HepG2 (cell line): ENCODE data around the gene SECTM1. TPM values are rescaled to one million over a fixed set of nuclear protein-coding genes. Genes with fewer than 3 reads are reported as not detected.

Experiments used
- FLYWCH1 ChIP-seq: sonication (generic); formaldehyde crosslinking; IDR thresholded peaks from 2 replicates; pipeline ENCODE4 v1.8.1; 2023; ENCODE audit warnings: mild to moderate bottlenecking, missing genetic modification reagents
- HMG20A ChIP-seq: IDR thresholded peaks from 2 replicates; pipeline ENCODE4 v1.6.1; 2016; ENCODE audit warnings: borderline replicate concordance
- HOXA7 ChIP-seq: sonication (generic); formaldehyde crosslinking; IDR thresholded peaks from 2 replicates; pipeline ENCODE4 v1.8.1; 2022; ENCODE audit warnings: mild to moderate bottlenecking, missing genetic modification reagents, moderate library complexity
- MEIS1 ChIP-seq: sonication (generic); formaldehyde crosslinking; IDR thresholded peaks from 2 replicates; pipeline ENCODE4 v1.9.0; 2021; ENCODE audit warnings: mild to moderate bottlenecking, missing genetic modification reagents, moderate library complexity, borderline replicate concordance
- ZNF383 ChIP-seq: sonication (generic); formaldehyde crosslinking; IDR thresholded peaks from 2 replicates; pipeline ENCODE4 v1.4.0; 2020; ENCODE audit warnings: missing genetic modification reagents, mild to moderate bottlenecking, borderline replicate concordance
- ZNF558 ChIP-seq: sonication (generic); formaldehyde crosslinking; IDR thresholded peaks from 2 replicates; pipeline ENCODE4 v1.9.0; 2022; ENCODE audit warnings: mild to moderate bottlenecking, missing genetic modification reagents, borderline replicate concordance
- ZNF589 ChIP-seq: sonication (generic); formaldehyde crosslinking; conservative IDR thresholded peaks from 2 replicates; pipeline ENCODE4 v1.8.0; 2022; ENCODE audit warnings: mild to moderate bottlenecking, moderate library complexity, missing genetic modification reagents
- polyA plus RNA-seq, 8 experiments: library from polyadenylated mRNA; depleted of rRNA in 3 of 8; stranded (reverse) in 7 of 8; unstranded in 1 of 8; fragments of >200 nt; fragmentation: Illumina TruSeq in 4 of 8; extraction: Trizol in 4 of 8; gene quantifications; 2 replicates each; pipeline versions ENCODE4 v1.2.1 to v1.2.3, GENCODE V29; 2011 to 2016; ENCODE audit warnings: low read depth in 4 of 8, missing spikeins in 1 of 8, mixed read lengths in 1 of 8; ENCODE audit not compliant: insufficient read depth in 1 of 8
- total RNA-seq, 5 experiments: library from RNA; depleted of rRNA; stranded (reverse); fragments of >200 nt; fragmentation: Illumina TruSeq; extraction: Trizol; gene quantifications; 2 replicates each; pipeline ENCODE4 v1.2.3, GENCODE V29; 2016; ENCODE audit warnings: low read depth in 1 of 5
- TF ChIP-seq, protein P1 (sequence below): sonication (generic); formaldehyde crosslinking; IDR thresholded peaks from 2 replicates; pipeline ENCODE4 v1.5.0; 2020; ENCODE audit warnings: mild to moderate bottlenecking, missing genetic modification reagents
- TF ChIP-seq, protein P2 (sequence below): sonication (generic); formaldehyde crosslinking; IDR thresholded peaks from 2 replicates; pipeline ENCODE4 v1.5.0; 2020; ENCODE audit warnings: mild to moderate bottlenecking, missing genetic modification reagents, borderline replicate concordance
- TF ChIP-seq, protein P3 (sequence below): sonication (generic); formaldehyde crosslinking; IDR thresholded peaks from 2 replicates; pipeline ENCODE4 v1.4.0; 2020; ENCODE audit warnings: missing genetic modification reagents
- TF ChIP-seq, protein P4 (sequence below): sonication (generic); formaldehyde crosslinking; conservative IDR thresholded peaks from 2 replicates; pipeline ENCODE4 v1.4.0; 2020; ENCODE audit warnings: missing genetic modification reagents

The SECTM1 gene
- total and polyA plus RNA-seq, 2 of the 13 experiments (the other 11 are each of a cell fraction or from before 2014, with no cell fraction given): 3.5 to 5.3 TPM

DNA sequence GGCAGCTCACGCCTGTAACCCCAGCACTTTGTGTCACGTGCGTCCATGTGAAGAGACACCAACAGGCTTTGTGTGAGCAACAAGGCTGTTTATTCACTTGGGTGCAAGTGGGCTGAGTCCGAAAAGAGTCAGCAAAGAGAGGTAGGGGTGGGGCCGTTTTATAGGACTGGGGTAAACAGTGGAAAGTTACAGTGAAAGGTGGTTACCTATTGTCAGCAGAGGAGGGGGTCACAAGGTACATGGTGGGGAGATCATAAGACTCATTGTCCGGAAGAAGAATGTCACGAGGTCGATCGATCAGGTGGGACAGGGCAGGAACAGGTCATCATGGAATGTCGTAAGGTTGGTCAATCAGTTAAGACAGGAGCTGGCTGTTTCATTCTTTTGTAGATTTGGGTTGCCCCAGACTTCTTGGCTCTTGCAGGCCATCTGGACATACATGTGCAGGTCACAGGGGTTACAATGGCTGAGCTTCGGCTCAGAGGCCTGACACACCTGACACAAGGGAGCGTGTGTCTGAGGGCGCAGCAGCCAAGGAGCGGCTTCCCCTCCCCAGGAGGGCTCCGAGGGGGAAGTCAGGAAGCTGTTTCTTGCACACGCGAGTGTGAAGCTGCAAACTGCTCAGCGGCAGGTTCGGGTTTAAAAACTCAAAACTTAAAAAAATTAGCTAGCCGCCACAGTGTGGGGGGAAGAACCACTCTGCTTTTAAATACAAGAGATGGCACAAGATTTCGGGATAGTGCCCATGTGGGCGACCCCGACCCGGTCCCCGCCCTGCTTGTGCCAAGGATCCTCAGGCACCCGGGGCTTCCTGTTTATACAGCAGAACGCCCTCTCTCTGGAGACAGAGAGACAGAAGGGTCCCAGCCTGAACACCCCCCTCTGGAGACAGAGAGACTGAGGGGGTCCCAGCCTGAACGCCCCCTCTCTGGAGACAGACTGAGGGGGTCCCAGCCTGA is 13.1 kb upstream of the SECTM1 start (continued):
- TF ChIP-seq, protein P1, sequence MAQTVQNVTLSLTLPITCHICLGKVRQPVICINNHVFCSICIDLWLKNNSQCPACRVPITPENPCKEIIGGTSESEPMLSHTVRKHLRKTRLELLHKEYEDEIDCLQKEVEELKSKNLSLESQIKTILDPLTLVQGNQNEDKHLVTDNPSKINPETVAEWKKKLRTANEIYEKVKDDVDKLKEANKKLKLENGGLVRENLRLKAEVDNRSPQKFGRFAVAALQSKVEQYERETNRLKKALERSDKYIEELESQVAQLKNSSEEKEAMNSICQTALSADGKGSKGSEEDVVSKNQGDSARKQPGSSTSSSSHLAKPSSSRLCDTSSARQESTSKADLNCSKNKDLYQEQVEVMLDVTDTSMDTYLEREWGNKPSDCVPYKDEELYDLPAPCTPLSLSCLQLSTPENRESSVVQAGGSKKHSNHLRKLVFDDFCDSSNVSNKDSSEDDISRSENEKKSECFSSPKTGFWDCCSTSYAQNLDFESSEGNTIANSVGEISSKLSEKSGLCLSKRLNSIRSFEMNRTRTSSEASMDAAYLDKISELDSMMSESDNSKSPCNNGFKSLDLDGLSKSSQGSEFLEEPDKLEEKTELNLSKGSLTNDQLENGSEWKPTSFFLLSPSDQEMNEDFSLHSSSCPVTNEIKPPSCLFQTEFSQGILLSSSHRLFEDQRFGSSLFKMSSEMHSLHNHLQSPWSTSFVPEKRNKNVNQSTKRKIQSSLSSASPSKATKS (CRISPR knock-in tag): peak; percentile 96; the same call in 1 of the 2 replicates
- TF ChIP-seq ZNF383: no peak
- TF ChIP-seq, protein P2, sequence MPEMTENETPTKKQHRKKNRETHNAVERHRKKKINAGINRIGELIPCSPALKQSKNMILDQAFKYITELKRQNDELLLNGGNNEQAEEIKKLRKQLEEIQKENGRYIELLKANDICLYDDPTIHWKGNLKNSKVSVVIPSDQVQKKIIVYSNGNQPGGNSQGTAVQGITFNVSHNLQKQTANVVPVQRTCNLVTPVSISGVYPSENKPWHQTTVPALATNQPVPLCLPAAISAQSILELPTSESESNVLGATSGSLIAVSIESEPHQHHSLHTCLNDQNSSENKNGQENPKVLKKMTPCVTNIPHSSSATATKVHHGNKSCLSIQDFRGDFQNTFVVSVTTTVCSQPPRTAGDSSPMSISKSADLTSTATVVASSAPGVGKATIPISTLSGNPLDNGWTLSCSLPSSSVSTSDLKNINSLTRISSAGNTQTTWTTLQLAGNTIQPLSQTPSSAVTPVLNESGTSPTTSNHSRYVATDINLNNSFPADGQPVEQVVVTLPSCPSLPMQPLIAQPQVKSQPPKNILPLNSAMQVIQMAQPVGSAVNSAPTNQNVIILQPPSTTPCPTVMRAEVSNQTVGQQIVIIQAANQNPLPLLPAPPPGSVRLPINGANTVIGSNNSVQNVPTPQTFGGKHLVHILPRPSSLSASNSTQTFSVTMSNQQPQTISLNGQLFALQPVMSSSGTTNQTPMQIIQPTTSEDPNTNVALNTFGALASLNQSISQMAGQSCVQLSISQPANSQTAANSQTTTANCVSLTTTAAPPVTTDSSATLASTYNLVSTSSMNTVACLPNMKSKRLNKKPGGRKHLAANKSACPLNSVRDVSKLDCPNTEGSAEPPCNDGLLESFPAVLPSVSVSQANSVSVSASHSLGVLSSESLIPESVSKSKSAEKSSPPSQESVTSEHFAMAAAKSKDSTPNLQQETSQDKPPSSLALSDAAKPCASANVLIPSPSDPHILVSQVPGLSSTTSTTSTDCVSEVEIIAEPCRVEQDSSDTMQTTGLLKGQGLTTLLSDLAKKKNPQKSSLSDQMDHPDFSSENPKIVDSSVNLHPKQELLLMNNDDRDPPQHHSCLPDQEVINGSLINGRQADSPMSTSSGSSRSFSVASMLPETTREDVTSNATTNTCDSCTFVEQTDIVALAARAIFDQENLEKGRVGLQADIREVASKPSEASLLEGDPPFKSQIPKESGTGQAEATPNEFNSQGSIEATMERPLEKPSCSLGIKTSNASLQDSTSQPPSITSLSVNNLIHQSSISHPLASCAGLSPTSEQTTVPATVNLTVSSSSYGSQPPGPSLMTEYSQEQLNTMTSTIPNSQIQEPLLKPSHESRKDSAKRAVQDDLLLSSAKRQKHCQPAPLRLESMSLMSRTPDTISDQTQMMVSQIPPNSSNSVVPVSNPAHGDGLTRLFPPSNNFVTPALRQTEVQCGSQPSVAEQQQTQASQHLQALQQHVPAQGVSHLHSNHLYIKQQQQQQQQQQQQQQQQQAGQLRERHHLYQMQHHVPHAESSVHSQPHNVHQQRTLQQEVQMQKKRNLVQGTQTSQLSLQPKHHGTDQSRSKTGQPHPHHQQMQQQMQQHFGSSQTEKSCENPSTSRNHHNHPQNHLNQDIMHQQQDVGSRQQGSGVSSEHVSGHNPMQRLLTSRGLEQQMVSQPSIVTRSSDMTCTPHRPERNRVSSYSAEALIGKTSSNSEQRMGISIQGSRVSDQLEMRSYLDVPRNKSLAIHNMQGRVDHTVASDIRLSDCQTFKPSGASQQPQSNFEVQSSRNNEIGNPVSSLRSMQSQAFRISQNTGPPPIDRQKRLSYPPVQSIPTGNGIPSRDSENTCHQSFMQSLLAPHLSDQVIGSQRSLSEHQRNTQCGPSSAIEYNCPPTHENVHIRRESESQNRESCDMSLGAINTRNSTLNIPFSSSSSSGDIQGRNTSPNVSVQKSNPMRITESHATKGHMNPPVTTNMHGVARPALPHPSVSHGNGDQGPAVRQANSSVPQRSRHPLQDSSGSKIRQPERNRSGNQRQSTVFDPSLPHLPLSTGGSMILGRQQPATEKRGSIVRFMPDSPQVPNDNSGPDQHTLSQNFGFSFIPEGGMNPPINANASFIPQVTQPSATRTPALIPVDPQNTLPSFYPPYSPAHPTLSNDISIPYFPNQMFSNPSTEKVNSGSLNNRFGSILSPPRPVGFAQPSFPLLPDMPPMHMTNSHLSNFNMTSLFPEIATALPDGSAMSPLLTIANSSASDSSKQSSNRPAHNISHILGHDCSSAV (CRISPR knock-in tag): no peak
- no peak for TF ChIP-seq HOXA7 (CRISPR knock-in tag)
- peak; percentile 93 for TF ChIP-seq HMG20A (CRISPR knock-in tag)
- no peak for TF ChIP-seq FLYWCH1 (CRISPR knock-in tag)
- TF ChIP-seq, protein P3, sequence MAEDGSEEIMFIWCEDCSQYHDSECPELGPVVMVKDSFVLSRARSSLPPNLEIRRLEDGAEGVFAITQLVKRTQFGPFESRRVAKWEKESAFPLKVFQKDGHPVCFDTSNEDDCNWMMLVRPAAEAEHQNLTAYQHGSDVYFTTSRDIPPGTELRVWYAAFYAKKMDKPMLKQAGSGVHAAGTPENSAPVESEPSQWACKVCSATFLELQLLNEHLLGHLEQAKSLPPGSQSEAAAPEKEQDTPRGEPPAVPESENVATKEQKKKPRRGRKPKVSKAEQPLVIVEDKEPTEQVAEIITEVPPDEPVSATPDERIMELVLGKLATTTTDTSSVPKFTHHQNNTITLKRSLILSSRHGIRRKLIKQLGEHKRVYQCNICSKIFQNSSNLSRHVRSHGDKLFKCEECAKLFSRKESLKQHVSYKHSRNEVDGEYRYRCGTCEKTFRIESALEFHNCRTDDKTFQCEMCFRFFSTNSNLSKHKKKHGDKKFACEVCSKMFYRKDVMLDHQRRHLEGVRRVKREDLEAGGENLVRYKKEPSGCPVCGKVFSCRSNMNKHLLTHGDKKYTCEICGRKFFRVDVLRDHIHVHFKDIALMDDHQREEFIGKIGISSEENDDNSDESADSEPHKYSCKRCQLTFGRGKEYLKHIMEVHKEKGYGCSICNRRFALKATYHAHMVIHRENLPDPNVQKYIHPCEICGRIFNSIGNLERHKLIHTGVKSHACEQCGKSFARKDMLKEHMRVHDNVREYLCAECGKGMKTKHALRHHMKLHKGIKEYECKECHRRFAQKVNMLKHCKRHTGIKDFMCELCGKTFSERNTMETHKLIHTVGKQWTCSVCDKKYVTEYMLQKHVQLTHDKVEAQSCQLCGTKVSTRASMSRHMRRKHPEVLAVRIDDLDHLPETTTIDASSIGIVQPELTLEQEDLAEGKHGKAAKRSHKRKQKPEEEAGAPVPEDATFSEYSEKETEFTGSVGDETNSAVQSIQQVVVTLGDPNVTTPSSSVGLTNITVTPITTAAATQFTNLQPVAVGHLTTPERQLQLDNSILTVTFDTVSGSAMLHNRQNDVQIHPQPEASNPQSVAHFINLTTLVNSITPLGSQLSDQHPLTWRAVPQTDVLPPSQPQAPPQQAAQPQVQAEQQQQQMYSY (CRISPR knock-in tag): no peak; the same call in 1 of the 2 replicates
- no peak for TF ChIP-seq ZNF558 (CRISPR knock-in tag)
- TF ChIP-seq, protein P4, sequence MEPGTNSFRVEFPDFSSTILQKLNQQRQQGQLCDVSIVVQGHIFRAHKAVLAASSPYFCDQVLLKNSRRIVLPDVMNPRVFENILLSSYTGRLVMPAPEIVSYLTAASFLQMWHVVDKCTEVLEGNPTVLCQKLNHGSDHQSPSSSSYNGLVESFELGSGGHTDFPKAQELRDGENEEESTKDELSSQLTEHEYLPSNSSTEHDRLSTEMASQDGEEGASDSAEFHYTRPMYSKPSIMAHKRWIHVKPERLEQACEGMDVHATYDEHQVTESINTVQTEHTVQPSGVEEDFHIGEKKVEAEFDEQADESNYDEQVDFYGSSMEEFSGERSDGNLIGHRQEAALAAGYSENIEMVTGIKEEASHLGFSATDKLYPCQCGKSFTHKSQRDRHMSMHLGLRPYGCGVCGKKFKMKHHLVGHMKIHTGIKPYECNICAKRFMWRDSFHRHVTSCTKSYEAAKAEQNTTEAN: peak; percentile 92
- peak; percentile 97 for TF ChIP-seq MEIS1 (CRISPR knock-in tag)
- 0 out of 2 replicates have a peak, but pooled peaks have one; percentile 81 for TF ChIP-seq ZNF589 (CRISPR knock-in tag)
